Gastroesophageal sphincter (tissue), 4 donors: ENCODE results near the gene TNC. TPM values are rescaled to one million over a fixed set of nuclear protein-coding genes. Genes with fewer than 3 reads are reported as not detected.
A peak's percentile ranks its signal among the peaks of the same experiment; 100 is the strongest.

Experiments used
- ATAC-seq: fragments of 150-250 bp; one replicate; pipeline ENCODE4 v1.9.1; 2016; ENCODE audit warnings: mild to moderate bottlenecking, moderate library complexity
- H3K27ac ChIP-seq, 4 donors: fragments of 200-600 bp; sonication (generic) in 3 of 4; 1 replicate in 3 of 4; 2 replicates in 1 of 4; pipeline ENCODE4 v1.5.1; 2016 to 2019
- H3K27me3 ChIP-seq: fragments of 200-600 bp; sonication (generic); one replicate; pipeline ENCODE4 v1.5.1; 2019
- H3K36me3 ChIP-seq, 2 donors: fragments of 200-600 bp; sonication (generic); one replicate each; pipeline ENCODE4 v1.5.1; 2019; ENCODE audit warnings: control low read depth in 1 of 2
- H3K4me1 ChIP-seq, 3 donors: fragments of 200-600 bp; sonication (generic); 1 replicate in 2 of 3; 2 replicates in 1 of 3; pipeline ENCODE4 v1.5.1; 2016 to 2019; ENCODE audit warnings: control low read depth in 2 of 3
- H3K4me3 ChIP-seq, 2 donors: fragments of 200-600 bp; sonication (generic); one replicate each; pipeline ENCODE4 v1.5.1; 2019; ENCODE audit warnings: mild to moderate bottlenecking in 1 of 2, moderate library complexity in 1 of 2
- H3K9me3 ChIP-seq, 3 donors: fragments of 200-600 bp; sonication (generic); one replicate each; pipeline ENCODE4 v1.5.1; 2017 to 2019; ENCODE audit warnings: control low read depth in 2 of 3
- EP300 ChIP-seq: sonication (generic); formaldehyde crosslinking; IDR thresholded peaks from one replicate; pipeline ENCODE4 v1.6.1; 2017; ENCODE audit warnings: antibody characterized with exemption, mild to moderate bottlenecking
- POLR2A ChIP-seq, 2 donors: fragments of 450-650 bp; IDR thresholded peaks; one replicate each; pipeline ENCODE4 v1.6.1; 2017; ENCODE audit warnings: antibody characterized with exemption in 2 of 2, mild to moderate bottlenecking in 2 of 2, moderate library complexity in 1 of 2
- POLR2AphosphoS5 ChIP-seq: sonication (generic); formaldehyde crosslinking; IDR thresholded peaks from one replicate; pipeline ENCODE4 v1.6.1; 2017; ENCODE audit warnings: antibody characterized with exemption
- WGBS, 2 donors: methylation state at CpG; one replicate each; pipeline ENCODE4 v1.1.5; 2018; ENCODE audit warnings: low coverage in 1 of 2; 5-methylcytosine and 5-hydroxymethylcytosine counted together
- total RNA-seq, 4 donors: library from RNA; depleted of rRNA; stranded (reverse); fragments of >200 nt; gene quantifications; one replicate each; pipeline ENCODE4 v1.1.0, GENCODE V29; 2016
- TF ChIP-seq, protein P1 (sequence below), 4 experiments: fragments of 200-600 bp in 2 of 4; fragments of 450-650 bp in 2 of 4; sonication (generic) in 1 of 4; IDR thresholded peaks; one replicate each; pipeline ENCODE4 v1.5.1; 2017 to 2019; ENCODE audit warnings: antibody characterized with exemption in 4 of 4, mild to moderate bottlenecking in 2 of 4, moderate library complexity in 2 of 4

TNC gene
- 100 to 1,000 TPM; 194 to 799 (median 466) TPM for total RNA-seq

DNA sequence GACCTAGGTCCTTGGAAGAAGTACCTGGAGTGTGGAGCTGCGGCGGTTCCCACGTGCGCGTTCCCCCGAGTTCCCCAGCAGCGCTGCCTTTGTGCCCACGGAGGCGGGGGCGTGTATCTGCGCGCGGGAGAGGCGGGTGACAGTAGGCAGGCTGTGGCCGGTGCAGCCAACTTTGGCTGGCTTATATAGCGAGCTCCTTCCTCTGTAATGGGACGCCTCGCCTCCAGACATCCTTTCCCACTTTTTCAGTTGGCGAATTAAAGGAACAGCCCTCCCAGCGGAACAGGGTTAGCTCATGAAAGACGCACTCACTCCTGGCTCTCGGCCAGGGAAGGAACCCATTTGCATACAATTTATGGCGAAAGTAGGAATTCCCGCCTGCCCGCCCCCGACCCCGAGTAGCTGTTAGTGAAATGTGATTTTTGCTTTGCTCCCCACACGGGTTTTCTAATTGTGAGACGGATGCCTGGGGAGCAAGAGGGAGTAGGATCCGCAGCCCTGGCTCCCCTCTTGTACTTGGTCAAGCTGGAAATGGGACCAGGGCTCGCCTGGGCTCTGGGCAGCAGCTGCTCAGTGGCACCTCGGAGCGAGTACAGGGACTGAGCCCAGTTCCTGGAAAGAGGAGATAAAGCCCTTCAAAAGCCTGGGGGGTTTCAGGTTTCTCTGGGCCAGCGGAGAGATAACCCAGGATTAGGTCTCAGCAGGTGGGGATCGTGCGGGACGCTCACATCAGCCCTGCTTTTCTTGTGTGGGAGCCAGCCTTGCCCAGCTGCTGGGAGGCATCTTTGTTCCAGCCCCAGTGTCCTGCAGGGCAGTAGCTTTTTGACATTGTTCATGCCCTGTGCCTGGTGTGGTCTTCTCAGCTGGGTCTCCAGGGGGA lies at the start of gene TNC:
TNC (minus strand) TSS at position 159 of the 880 bp plus-strand sequence. CDS start 27,139 bp downstream, outside the sequence.
- H3K27ac ChIP-seq, result peak within 1 kb of the TSS; percentile 85 to 93 (median 90)
- peak; percentile 77 for ATAC-seq
- TF ChIP-seq EP300 (no peak), POLR2A (IDR thresholded peaks at IDR 0.05) (peak; percentile 65 to 67), POLR2AphosphoS5 (peak; percentile 94)
- TF ChIP-seq, protein P1, sequence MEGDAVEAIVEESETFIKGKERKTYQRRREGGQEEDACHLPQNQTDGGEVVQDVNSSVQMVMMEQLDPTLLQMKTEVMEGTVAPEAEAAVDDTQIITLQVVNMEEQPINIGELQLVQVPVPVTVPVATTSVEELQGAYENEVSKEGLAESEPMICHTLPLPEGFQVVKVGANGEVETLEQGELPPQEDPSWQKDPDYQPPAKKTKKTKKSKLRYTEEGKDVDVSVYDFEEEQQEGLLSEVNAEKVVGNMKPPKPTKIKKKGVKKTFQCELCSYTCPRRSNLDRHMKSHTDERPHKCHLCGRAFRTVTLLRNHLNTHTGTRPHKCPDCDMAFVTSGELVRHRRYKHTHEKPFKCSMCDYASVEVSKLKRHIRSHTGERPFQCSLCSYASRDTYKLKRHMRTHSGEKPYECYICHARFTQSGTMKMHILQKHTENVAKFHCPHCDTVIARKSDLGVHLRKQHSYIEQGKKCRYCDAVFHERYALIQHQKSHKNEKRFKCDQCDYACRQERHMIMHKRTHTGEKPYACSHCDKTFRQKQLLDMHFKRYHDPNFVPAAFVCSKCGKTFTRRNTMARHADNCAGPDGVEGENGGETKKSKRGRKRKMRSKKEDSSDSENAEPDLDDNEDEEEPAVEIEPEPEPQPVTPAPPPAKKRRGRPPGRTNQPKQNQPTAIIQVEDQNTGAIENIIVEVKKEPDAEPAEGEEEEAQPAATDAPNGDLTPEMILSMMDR (IDR thresholded peaks at IDR 0.05), result no peak
- H3K4me3 ChIP-seq, result peak within 1 kb of the TSS; percentile 42 to 56
- no peaks in the 10 kb centered on the region for H3K27me3 ChIP-seq
- peaks cover 0 to 11% of the 10 kb centered on the region in 2 donors for H3K36me3 ChIP-seq
- 0% methylated on average over 4 to 7 of the region's 37 CpGs for WGBS, 2 donors
- peaks cover 0 to 55% (median 2%) of the 10 kb centered on the region in 3 donors for H3K4me1 ChIP-seq
- H3K9me3 ChIP-seq, result no peaks in the 10 kb centered on the region

DNA sequence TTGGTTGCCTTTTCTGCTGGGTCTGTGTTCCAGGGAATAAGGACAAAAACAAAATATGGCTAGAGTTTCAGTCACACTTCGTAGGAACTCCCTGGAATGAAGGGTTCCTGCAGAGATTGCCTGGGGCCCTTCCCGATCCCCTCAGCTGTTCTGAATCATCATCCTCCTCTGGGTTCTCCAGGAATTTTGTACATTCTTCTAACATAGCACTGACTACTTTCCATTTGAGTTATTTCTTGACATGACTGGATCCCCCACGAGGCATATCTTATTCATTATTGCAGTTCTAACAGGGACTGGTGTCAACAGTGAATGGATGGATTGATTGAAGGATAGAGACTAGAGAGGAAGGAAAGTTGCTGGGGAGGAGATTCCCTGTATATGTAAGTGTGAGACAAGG lies 49.2 kb upstream of the TNC start:
- Histone ChIP-seq H3K27me3 (no peaks in the 10 kb centered on the region), H3K9me3 (no peaks in the 10 kb centered on the region), H3K4me1 (peaks cover 0 to 18% (median 0%) of the 10 kb centered on the region in 3 donors), H3K27ac (no peak overlapping the region), H3K4me3 (no peak overlapping the region), H3K36me3 (no peaks in the 10 kb centered on the region)
- WGBS, 2 donors, result 57 to 69% methylated on average over 3 of the region's 3 CpGs
- TF ChIP-seq POLR2AphosphoS5 (no peak), POLR2A (IDR thresholded peaks at IDR 0.05) (no peak), EP300 (no peak)
- TF ChIP-seq, protein P1 (IDR thresholded peaks at IDR 0.05), result no peak
- no peak for ATAC-seq

DNA sequence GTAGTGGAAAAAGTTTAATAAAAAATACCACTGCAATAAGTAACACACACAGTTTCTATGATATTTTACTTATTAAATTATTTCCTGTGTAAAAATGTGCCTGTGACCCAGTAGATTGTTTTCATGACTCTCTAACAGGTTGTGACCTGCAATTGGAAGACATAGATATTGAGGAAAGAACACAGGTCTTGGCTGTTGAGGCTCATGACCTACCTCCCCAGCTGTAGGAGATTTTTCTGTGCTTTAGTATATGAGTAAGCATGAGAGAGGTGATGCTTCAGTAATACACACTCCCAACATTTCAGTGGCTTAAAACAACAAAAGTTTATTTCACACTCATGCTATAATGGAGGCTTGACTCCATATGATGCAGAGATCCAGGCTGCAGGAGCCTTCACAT lies 47.3 kb upstream of the TNC start:
- Histone ChIP-seq H3K4me1 (peaks cover 0 to 23% (median 0%) of the 10 kb centered on the region in 3 donors), H3K27ac (no peak overlapping the region), H3K9me3 (no peaks in the 10 kb centered on the region), H3K4me3 (no peak overlapping the region), H3K27me3 (no peaks in the 10 kb centered on the region), H3K36me3 (no peaks in the 10 kb centered on the region)
- ATAC-seq, result no peak
- TF ChIP-seq POLR2A (IDR thresholded peaks at IDR 0.05) (no peak), EP300 (no peak), POLR2AphosphoS5 (no peak)
- TF ChIP-seq, protein P1 (IDR thresholded peaks at IDR 0.05), result no peak

DNA sequence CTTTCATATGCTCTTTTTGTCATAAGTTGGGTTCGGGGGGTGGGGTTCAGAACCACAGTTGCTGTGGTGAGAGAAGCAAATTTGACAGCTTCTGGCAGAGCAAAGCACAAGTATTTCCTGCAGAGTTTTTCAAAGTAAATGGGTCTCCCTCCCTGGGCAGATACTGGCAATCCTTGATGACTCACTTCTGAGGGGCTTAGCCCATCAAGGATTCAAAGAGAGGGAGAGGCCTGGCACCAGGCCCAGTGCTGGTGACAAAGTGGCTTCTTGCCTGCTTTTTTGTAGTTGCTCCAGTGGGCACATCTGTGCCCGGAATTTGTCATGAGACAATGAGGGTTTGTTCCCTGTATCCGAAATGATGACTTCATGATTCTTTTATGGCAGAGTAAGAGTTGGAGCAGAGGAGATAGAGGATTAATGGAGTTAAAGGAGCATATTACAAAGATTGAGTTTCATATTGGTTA lies 46.6 kb upstream of the TNC start:
- no peak overlapping the region for H3K27ac ChIP-seq
- no peak for ATAC-seq
- WGBS, 2 donors, result 20 to 40% methylated on average over 2 to 3 of the region's 3 CpGs

DNA sequence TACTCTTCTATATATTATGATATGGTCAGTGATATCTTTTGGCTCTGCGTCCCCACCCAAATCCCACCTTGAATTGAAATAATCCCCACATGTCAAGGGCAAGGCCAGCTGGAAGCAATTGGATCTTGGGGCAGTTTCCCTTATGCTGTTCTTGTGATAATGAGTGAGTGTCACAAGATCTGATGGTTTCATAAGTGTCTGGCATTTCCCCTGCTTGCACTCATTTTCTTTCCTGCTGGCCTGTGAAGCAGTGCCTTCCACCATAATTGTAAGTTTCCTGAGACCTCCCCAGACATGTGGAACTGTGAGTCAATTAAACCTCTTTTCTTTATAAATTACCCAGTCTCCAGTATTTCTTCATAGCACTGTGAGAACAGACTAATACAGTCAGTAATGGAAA lies 45.0 kb upstream of the TNC start:
- no peak for TF ChIP-seq POLR2AphosphoS5
- no peak for TF ChIP-seq EP300
- no peak for TF ChIP-seq POLR2A (IDR thresholded peaks at IDR 0.05)
- TF ChIP-seq, protein P1 (IDR thresholded peaks at IDR 0.05), result no peak
- H3K27me3 ChIP-seq, result no peaks in the 10 kb centered on the region
- 86 to 100% methylated on average over 1 of the region's 1 CpG for WGBS, 2 donors

More for the DNA sequence above, 46.6 kb upstream of the TNC start:
- peaks cover 0 to 23% (median 0%) of the 10 kb centered on the region in 3 donors for H3K4me1 ChIP-seq
- H3K9me3 ChIP-seq, result no peaks in the 10 kb centered on the region
- TF ChIP-seq POLR2A (IDR thresholded peaks at IDR 0.05) (no peak), POLR2AphosphoS5 (peak; percentile 47)
- no peaks in the 10 kb centered on the region for H3K36me3 ChIP-seq
- H3K4me3 ChIP-seq, result no peak overlapping the region
- H3K27me3 ChIP-seq, result no peaks in the 10 kb centered on the region

More for the DNA sequence above, 45.0 kb upstream of the TNC start:
- H3K4me3 ChIP-seq, result no peak overlapping the region
- no peaks in the 10 kb centered on the region for H3K9me3 ChIP-seq
- no peak for ATAC-seq
- H3K36me3 ChIP-seq, result no peaks in the 10 kb centered on the region
- H3K4me1 ChIP-seq, result peaks cover under 1 to 26% (median under 1%) of the 10 kb centered on the region in 3 donors
- H3K27ac ChIP-seq, result no peak overlapping the region
